ENCODE measurements around the gene LSM12.

GRCh38 chr17:44039829-44040635 is 26.4 kb downstream of the LSM12 start:
- TF ChIP-seq, protein P1, sequence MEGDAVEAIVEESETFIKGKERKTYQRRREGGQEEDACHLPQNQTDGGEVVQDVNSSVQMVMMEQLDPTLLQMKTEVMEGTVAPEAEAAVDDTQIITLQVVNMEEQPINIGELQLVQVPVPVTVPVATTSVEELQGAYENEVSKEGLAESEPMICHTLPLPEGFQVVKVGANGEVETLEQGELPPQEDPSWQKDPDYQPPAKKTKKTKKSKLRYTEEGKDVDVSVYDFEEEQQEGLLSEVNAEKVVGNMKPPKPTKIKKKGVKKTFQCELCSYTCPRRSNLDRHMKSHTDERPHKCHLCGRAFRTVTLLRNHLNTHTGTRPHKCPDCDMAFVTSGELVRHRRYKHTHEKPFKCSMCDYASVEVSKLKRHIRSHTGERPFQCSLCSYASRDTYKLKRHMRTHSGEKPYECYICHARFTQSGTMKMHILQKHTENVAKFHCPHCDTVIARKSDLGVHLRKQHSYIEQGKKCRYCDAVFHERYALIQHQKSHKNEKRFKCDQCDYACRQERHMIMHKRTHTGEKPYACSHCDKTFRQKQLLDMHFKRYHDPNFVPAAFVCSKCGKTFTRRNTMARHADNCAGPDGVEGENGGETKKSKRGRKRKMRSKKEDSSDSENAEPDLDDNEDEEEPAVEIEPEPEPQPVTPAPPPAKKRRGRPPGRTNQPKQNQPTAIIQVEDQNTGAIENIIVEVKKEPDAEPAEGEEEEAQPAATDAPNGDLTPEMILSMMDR (IDR thresholded peaks at IDR 0.05), result no peak
- TF ChIP-seq RXRA (IDR thresholded peaks at IDR 0.05; ENCODE audit: borderline replicate concordance, low read depth), result no peak
- no peak for TF ChIP-seq RFX5 (IDR thresholded peaks at IDR 0.05; ENCODE audit: low read length)
- no peak for TF ChIP-seq MXI1 (IDR thresholded peaks at IDR 0.05; ENCODE audit: low read depth, low read length)
